ENCODE data around the gene CACNG1.

The CACNG1 gene

GRCh38 chr17:67044016-67044772 is at the start of gene CACNG1:
CACNG1 (plus strand) TSS chr17:67044554; CDS start chr17:67044661, 107 bp downstream.
- no peak for DNase-seq

- DNase-seq, result no peak
Measured at GRCh38 chr17:66994930-66995535, 49.3 kb upstream of the CACNG1 start.

GRCh38 chr17:66995944-66996343 is 48.4 kb upstream of the CACNG1 start:
- DNase-seq, result no peak

GRCh38 chr17:66996926-66997325 is 47.4 kb upstream of the CACNG1 start:
- no peak for DNase-seq

- no peak for DNase-seq
Measured at GRCh38 chr17:67003231-67003630, 41.1 kb upstream of the CACNG1 start.

GRCh38 chr17:67004181-67004580 is 40.2 kb upstream of the CACNG1 start:
- no peak for DNase-seq

- DNase-seq, result no peak
Measured at GRCh38 chr17:67007266-67007665, 37.1 kb upstream of the CACNG1 start.

- DNase-seq, result no peak
Measured at GRCh38 chr17:67008101-67008500, 36.3 kb upstream of the CACNG1 start.

GRCh38 chr17:67011527-67012175 is 32.7 kb upstream of the CACNG1 start:
- DNase-seq, result no peak

- no peak for DNase-seq
Measured at GRCh38 chr17:67013891-67014290, 30.5 kb upstream of the CACNG1 start.

- no peak for DNase-seq
Measured at GRCh38 chr17:67015001-67015400, 29.4 kb upstream of the CACNG1 start.

GRCh38 chr17:67016039-67016762 is 28.2 kb upstream of the CACNG1 start:
- no peak for DNase-seq

- DNase-seq, result no peak
Measured at GRCh38 chr17:67017910-67018309, 26.4 kb upstream of the CACNG1 start.

GRCh38 chr17:67018471-67019434 is 25.6 kb upstream of the CACNG1 start:
- DNase-seq, result no peak

- DNase-seq, result no peak
Measured at GRCh38 chr17:67019809-67020208, 24.5 kb upstream of the CACNG1 start.

GRCh38 chr17:67020293-67020766 is 24.0 kb upstream of the CACNG1 start:
- DNase-seq, result no peak

- DNase-seq, result no peak
Measured at GRCh38 chr17:67021196-67021595, 23.2 kb upstream of the CACNG1 start.

- DNase-seq, result no peak
Measured at GRCh38 chr17:67021743-67022450, 22.5 kb upstream of the CACNG1 start.

GRCh38 chr17:67022451-67022810 is 21.9 kb upstream of the CACNG1 start:
- DNase-seq, result no peak

GRCh38 chr17:67024736-67025135 is 19.6 kb upstream of the CACNG1 start:
- DNase-seq, result no peak

GRCh38 chr17:67025216-67025792 is 19.1 kb upstream of the CACNG1 start:
- no peak for DNase-seq

Data from stimulated activated CD4-positive, alpha-beta T cell treated with anti-CD3 and anti-CD28 coated beads, Interleukin-4, amount 100 ng/mL, for 1 hour (primary cell).